BJ (cell line): Measurements from ENCODE around the gene XPO4. TPM values are rescaled to one million over a fixed set of nuclear protein-coding genes. Genes with fewer than 3 reads are reported as not detected.
A peak's percentile ranks its signal among the peaks of the same experiment; 100 is the strongest.

Experiments used
- CTCF ChIA-PET: fragments of 350-600 bp; formaldehyde crosslinking; extraction: SDS; loops from one replicate; lab custom pipeline; 2021; ENCODE audit warnings: antibody characterized with exemption, inconsistent platforms; lab: Yijun Ruan, JAX
- POLR2A ChIA-PET: fragments of 300-600 bp; sonication (Branson Sonifier 250); formaldehyde crosslinking; extraction: SDS; loops from one replicate; lab custom pipeline; 2021; ENCODE audit warnings: antibody characterized with exemption; lab: Charles Lee
- DNase-seq: peaks from one replicate; pipeline ENCODE4 v3.0.0-alpha.2; 2011; ENCODE audit warnings: low read depth
- H3K27me3 ChIP-seq: 2 replicates; pipeline ENCODE4 v1.6.0; 2011; ENCODE audit warnings: low read length; ENCODE audit not compliant: control insufficient read depth, insufficient read depth
- H3K36me3 ChIP-seq: 2 replicates; pipeline ENCODE4 v1.5.1; 2011; ENCODE audit warnings: low read length; ENCODE audit not compliant: control insufficient read depth, insufficient read depth
- H3K4me3 ChIP-seq: 2 replicates; pipeline ENCODE4 v1.5.1; 2011; ENCODE audit warnings: low read depth, mild to moderate bottlenecking, control low read depth, low read length
- CTCF ChIP-seq: IDR thresholded peaks from 2 replicates; pipeline ENCODE4 v1.5.1; 2011; ENCODE audit warnings: low read depth, mild to moderate bottlenecking, control low read depth, inconsistent platforms, low read length, moderate library complexity; ENCODE audit not compliant: insufficient read depth
- polyA plus RNA-seq: library from polyadenylated mRNA; depleted of rRNA; stranded (reverse); fragments of >200 nt; gene quantifications from 2 replicates; pipeline ENCODE4 v1.2.3, GENCODE V29; 2011

XPO4 gene
- polyA plus RNA-seq, 1 experiment = 4.9 TPM

GRCh38 chr13:20814224-20814910 is 88.2 kb downstream of the XPO4 start:
- POLR2A ChIA-PET = no interaction called here
- DNase-seq = peak; percentile 74
- TF ChIP-seq CTCF = no peak
- Histone ChIP-seq H3K27me3 (no peaks in the 10 kb centered on the region), H3K4me3 (no peak overlapping the region), H3K36me3 (no peaks in the 10 kb centered on the region)
- CTCF ChIA-PET = interaction anchor here (1.1 to 4.0 kb wide), 3 partner anchors 11 to 14 kb away, joined by 3 to 20 read pairs (median 6); no protein-coding TSS in a partner anchor

GRCh38 chr13:20812890-20813289 is 89.7 kb downstream of the XPO4 start:
- CTCF ChIA-PET = interaction anchor here (4.0 kb wide), 1 partner anchor 16 kb away, joined by 20 read pairs; no protein-coding TSS in a partner anchor
- POLR2A ChIA-PET = no interaction called here
- TF ChIP-seq CTCF = no peak
- DNase-seq = no peak
- H3K27me3 ChIP-seq = no peaks in the 10 kb centered on the region
- H3K36me3 ChIP-seq = no peaks in the 10 kb centered on the region
- H3K4me3 ChIP-seq = no peak overlapping the region

GRCh38 chr13:20810808-20811207 is 91.7 kb downstream of the XPO4 start:
- ChIA-PET CTCF (no interaction called here), POLR2A (no interaction called here)
- TF ChIP-seq CTCF = no peak
- DNase-seq = no peak
- 0 out of 2 replicates have a peak, but pooled peaks cover 2% of the 10 kb centered on the region for H3K36me3 ChIP-seq
- H3K4me3 ChIP-seq = no peak overlapping the region
- H3K27me3 ChIP-seq = no peaks in the 10 kb centered on the region

GRCh38 chr13:20808874-20809273 is 93.7 kb downstream of the XPO4 start:
- Histone ChIP-seq H3K4me3 (no peak overlapping the region), H3K27me3 (no peaks in the 10 kb centered on the region), H3K36me3 (0 out of 2 replicates have a peak, but pooled peaks cover 2% of the 10 kb centered on the region)
- POLR2A ChIA-PET = no interaction called here
- TF ChIP-seq CTCF = no peak
- no peak for DNase-seq
- CTCF ChIA-PET = interaction anchor here (0.6 kb wide), 1 partner anchor 328 kb away, joined by 4 read pairs; no protein-coding TSS in a partner anchor

GRCh38 chr13:20803180-20803965 is 99.2 kb downstream of the XPO4 start:
- no peak for TF ChIP-seq CTCF
- ChIA-PET POLR2A (no interaction called here), CTCF (interaction anchor here (0.8 kb wide), 1 partner anchor 12 kb away, joined by 3 read pairs; no protein-coding TSS in a partner anchor)
- 0 out of 2 replicates have a peak, but pooled peaks cover 3% of the 10 kb centered on the region for H3K36me3 ChIP-seq
- no peaks in the 10 kb centered on the region for H3K27me3 ChIP-seq
- no peak overlapping the region for H3K4me3 ChIP-seq
- DNase-seq = no peak
